ENCODE measurements around the gene KCNMA1.

GRCh38 chr10:77609781-77610272 lies 27.8 kb downstream of the KCNMA1 start:
- no peak for TF ChIP-seq CTCF (IDR thresholded peaks at IDR 0.05)
- TF ChIP-seq POLR2A (IDR thresholded peaks at IDR 0.05): no peak
- TF ChIP-seq POLR2AphosphoS5 (IDR thresholded peaks at IDR 0.05): no peak
